Mesenchymal stem cell (in vitro differentiated cells and primary cell): ENCODE measurements around the gene LKAAEAR1.
A peak's percentile ranks its signal among the peaks of the same experiment; 100 is the strongest.

Experiments
- DNase-seq: peaks from one replicate; pipeline ENCODE4 v3.0.0-alpha.2; 2013
- H2AFZ ChIP-seq: one replicate; pipeline ENCODE4 v1.6.1; 2013; ENCODE audit warnings: low read depth, mild to moderate bottlenecking, control low read depth, inconsistent platforms, low read length, moderate library complexity
- H2AK5ac ChIP-seq: 2 replicates; pipeline ENCODE4 v1.6.1; 2013; ENCODE audit warnings: low read length, moderate library complexity, mild to moderate bottlenecking, inconsistent platforms; ENCODE audit not compliant: severe bottlenecking
- H2BK120ac ChIP-seq: one replicate; pipeline ENCODE4 v1.6.1; 2013; ENCODE audit warnings: low read depth, mild to moderate bottlenecking, inconsistent platforms, low read length, moderate library complexity
- H2BK12ac ChIP-seq, 2 experiments: one replicate each; pipeline ENCODE4 v1.6.1; 2013; ENCODE audit warnings: inconsistent platforms in 2 of 2, low read length in 2 of 2, mild to moderate bottlenecking in 2 of 2, moderate library complexity in 2 of 2, control low read depth in 1 of 2
- H2BK15ac ChIP-seq: one replicate; pipeline ENCODE4 v1.6.1; 2013; ENCODE audit warnings: mild to moderate bottlenecking, low read depth, inconsistent platforms; ENCODE audit not compliant: poor library complexity, severe bottlenecking
- H2BK5ac ChIP-seq: 2 replicates; pipeline ENCODE4 v1.6.1; 2013; ENCODE audit warnings: low read depth, mild to moderate bottlenecking, low read length, control low read depth, inconsistent platforms; ENCODE audit not compliant: poor library complexity, severe bottlenecking
- H3K14ac ChIP-seq, 2 experiments: one replicate each; pipeline ENCODE4 v1.6.1; 2013; ENCODE audit warnings: inconsistent platforms in 2 of 2, low read length in 2 of 2, control low read depth in 1 of 2, mild to moderate bottlenecking in 1 of 2, moderate library complexity in 1 of 2
- H3K18ac ChIP-seq, 2 experiments: one replicate each; pipeline ENCODE4 v1.6.1; 2013; ENCODE audit warnings: inconsistent platforms in 2 of 2, low read length in 2 of 2, control low read depth in 1 of 2, low read depth in 1 of 2, mild to moderate bottlenecking in 1 of 2
- H3K23ac ChIP-seq, 2 experiments: one replicate each; pipeline ENCODE4 v1.6.1; 2013; ENCODE audit warnings: inconsistent platforms in 2 of 2, low read length in 2 of 2, mild to moderate bottlenecking in 2 of 2, moderate library complexity in 2 of 2, control low read depth in 1 of 2
- H3K27ac ChIP-seq: 2 replicates; pipeline ENCODE4 v1.5.1; 2013; ENCODE audit warnings: mild to moderate bottlenecking, moderate library complexity, low read length, control low read depth, inconsistent platforms; ENCODE audit not compliant: poor library complexity, severe bottlenecking
- H3K27me3 ChIP-seq, 2 experiments: 2 replicates each; pipeline versions ENCODE4 v1.6.1 to v1.7.0; 2013; ENCODE audit warnings: low read length in 2 of 2, mild to moderate bottlenecking in 2 of 2, moderate library complexity in 2 of 2, control low read depth in 1 of 2, inconsistent platforms in 1 of 2; ENCODE audit not compliant: control insufficient read depth in 1 of 2, insufficient read depth in 1 of 2
- H3K36me3 ChIP-seq, 2 experiments: 2 replicates each; pipeline versions ENCODE4 v1.6.1 to v1.7.0; 2013; ENCODE audit warnings: low read length in 2 of 2, control low read depth in 1 of 2, inconsistent platforms in 1 of 2, low read depth in 1 of 2, mild to moderate bottlenecking in 1 of 2; ENCODE audit not compliant: insufficient read depth in 2 of 2, control insufficient read depth in 1 of 2
- H3K4ac ChIP-seq, 2 experiments: one replicate each; pipeline ENCODE4 v1.6.1; 2013; ENCODE audit warnings: inconsistent platforms in 2 of 2, low read length in 2 of 2, mild to moderate bottlenecking in 2 of 2, moderate library complexity in 2 of 2, control low read depth in 1 of 2, low read depth in 1 of 2
- H3K4me1 ChIP-seq: 2 replicates; pipeline ENCODE4 v1.6.1; 2013; ENCODE audit warnings: low read depth, low read length, control low read depth; ENCODE audit not compliant: control insufficient read depth, insufficient read depth
- H3K4me2 ChIP-seq: 2 replicates; pipeline ENCODE4 v1.6.1; 2013; ENCODE audit warnings: low read length, mild to moderate bottlenecking, inconsistent platforms; ENCODE audit not compliant: poor library complexity, severe bottlenecking
- H3K4me3 ChIP-seq, 2 experiments: 2 replicates each; pipeline versions ENCODE4 v1.5.1 to v1.7.0; 2013; ENCODE audit warnings: low read length in 2 of 2, mild to moderate bottlenecking in 2 of 2, control low read depth in 1 of 2, low read depth in 1 of 2; ENCODE audit not compliant: insufficient read depth in 1 of 2
- H3K79me1 ChIP-seq: replicated peaks from 2 replicates; pipeline ENCODE4 v1.6.1; 2013; ENCODE audit warnings: mild to moderate bottlenecking, control low read depth, low read length, inconsistent platforms; ENCODE audit not compliant: poor library complexity, severe bottlenecking
- H3K9ac ChIP-seq: 2 replicates; pipeline ENCODE4 v1.7.0; 2013; ENCODE audit warnings: mild to moderate bottlenecking, low read length, moderate library complexity
- H3K9me3 ChIP-seq: 2 replicates; pipeline ENCODE4 v1.7.0; 2013; ENCODE audit warnings: mild to moderate bottlenecking, low read length; ENCODE audit not compliant: control insufficient read depth
- H4K8ac ChIP-seq: one replicate; pipeline ENCODE4 v1.6.1; 2013; ENCODE audit warnings: inconsistent platforms, mild to moderate bottlenecking, low read length, moderate library complexity
- H4K91ac ChIP-seq: one replicate; pipeline ENCODE4 v1.6.1; 2013; ENCODE audit warnings: mild to moderate bottlenecking, low read length, inconsistent platforms
- WGBS: methylation state at CpG from one replicate; pipeline ENCODE4 v1.1.7; 2013; ENCODE audit warnings: mixed read lengths; 5-methylcytosine and 5-hydroxymethylcytosine counted together

LKAAEAR1 gene

GRCh38 chr20:64109831-64110391, 25.7 kb upstream of the LKAAEAR1 start:
- Histone ChIP-seq H2BK15ac (no peak overlapping the region), H3K14ac (no peak overlapping the region), H3K79me1 (no peaks in the 10 kb centered on the region), H4K8ac (no peak overlapping the region), H2BK120ac (no peak overlapping the region), H3K4me1 (no peaks in the 10 kb centered on the region), H3K36me3 (no peaks in the 10 kb centered on the region), H3K27me3 (peaks cover 43 to 80% of the 10 kb centered on the region in 2 experiments), H3K4me2 (no peak overlapping the region), H2BK12ac (no peak overlapping the region), H3K18ac (no peak overlapping the region), H3K27ac (no peak overlapping the region), H3K9me3 (no peaks in the 10 kb centered on the region), H3K4me3 (no peak overlapping the region), H2AFZ (no peak overlapping the region), H2BK5ac (no peak overlapping the region), H4K91ac (no peak overlapping the region), H2AK5ac (no peak overlapping the region), H3K4ac (no peak overlapping the region), H3K23ac (no peak overlapping the region), H3K9ac (no peak overlapping the region)
- 83% methylated on average over 16 of the region's 16 CpGs for WGBS
- DNase-seq: no peak

- H2BK15ac ChIP-seq: no peak overlapping the region
- no peak overlapping the region for H3K4me3 ChIP-seq
- H2BK12ac ChIP-seq: no peak overlapping the region
- no peak overlapping the region for H2AK5ac ChIP-seq
- H3K18ac ChIP-seq: no peak overlapping the region
- 81% methylated on average over 26 of the region's 26 CpGs for WGBS
- DNase-seq: no peak
- H3K4ac ChIP-seq: no peak overlapping the region
- H3K79me1 ChIP-seq: no peaks in the 10 kb centered on the region
- no peak overlapping the region for H3K23ac ChIP-seq
- H3K27ac ChIP-seq: no peak overlapping the region
- H3K27me3 ChIP-seq: peaks cover 37 to 74% of the 10 kb centered on the region in 2 experiments
- H3K14ac ChIP-seq: no peak overlapping the region
- H3K4me1 ChIP-seq: peaks cover 5% of the 10 kb centered on the region
- no peak overlapping the region for H4K91ac ChIP-seq
- H3K36me3 ChIP-seq: no peaks in the 10 kb centered on the region
- no peak overlapping the region for H2BK5ac ChIP-seq
- H2BK120ac ChIP-seq: no peak overlapping the region
- no peaks in the 10 kb centered on the region for H3K9me3 ChIP-seq
- no peak overlapping the region for H3K4me2 ChIP-seq
- no peak overlapping the region for H3K9ac ChIP-seq
- no peak overlapping the region for H4K8ac ChIP-seq
- no peak overlapping the region for H2AFZ ChIP-seq
These were observed 24.8 kb upstream of the LKAAEAR1 start for GRCh38 chr20:64108731-64109681.

GRCh38 chr20:64107736-64108457, 23.7 kb upstream of the LKAAEAR1 start:
- Histone ChIP-seq H2BK15ac (no peak overlapping the region), H3K9ac (no peak overlapping the region), H3K4ac (no peak overlapping the region), H2AFZ (no peak overlapping the region), H3K36me3 (no peaks in the 10 kb centered on the region), H3K23ac (peak overlapping the region in 1 of 2 experiments; percentile 42), H3K27ac (no peak overlapping the region), H3K79me1 (no peaks in the 10 kb centered on the region), H2BK120ac (no peak overlapping the region), H3K27me3 (peaks cover 44 to 74% of the 10 kb centered on the region in 2 experiments), H4K8ac (no peak overlapping the region), H3K9me3 (no peaks in the 10 kb centered on the region), H3K4me3 (no peak overlapping the region), H3K4me2 (no peak overlapping the region), H2BK12ac (no peak overlapping the region), H4K91ac (no peak overlapping the region), H3K18ac (no peak overlapping the region), H3K14ac (no peak overlapping the region), H3K4me1 (peaks cover 8% of the 10 kb centered on the region), H2AK5ac (no peak overlapping the region), H2BK5ac (no peak overlapping the region)
- 82% methylated on average over 19 of the region's 19 CpGs for WGBS
- DNase-seq: no peak
